ENCODE data around the gene DENND4A.

DENND4A gene

DNA sequence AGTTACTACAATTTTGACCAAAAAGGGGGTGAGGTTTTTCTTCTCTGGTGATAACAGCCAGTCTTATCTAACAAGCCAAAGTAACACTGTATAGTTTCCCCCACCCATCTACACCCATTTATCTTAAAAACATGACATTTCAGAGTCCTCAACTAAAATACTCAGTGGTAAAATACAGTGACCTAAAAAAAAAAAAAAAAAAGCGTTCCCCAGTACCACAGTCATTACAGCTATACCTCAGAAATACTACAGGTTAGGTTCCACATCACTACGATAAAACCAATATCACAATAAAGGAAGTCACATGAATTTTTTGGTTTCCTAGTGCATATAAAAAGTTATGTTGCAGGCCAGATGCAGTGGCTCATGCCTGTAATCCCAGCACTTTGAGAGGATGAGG lies 13.8 kb downstream of the DENND4A start:
- H3K27me3 ChIP-seq (ENCODE audit: control insufficient read depth, low read length): no peaks in the 10 kb centered on the region
- peak overlapping the region; percentile 26 for H3K4me3 ChIP-seq (ENCODE audit: low read length)
- H3K36me3 ChIP-seq (ENCODE audit: control insufficient read depth, low read length): peaks cover 31% of the 10 kb centered on the region
- H4K20me1 ChIP-seq (ENCODE audit: control insufficient read depth, insufficient read depth, low read depth, low read length): peaks cover 4% of the 10 kb centered on the region; the same call in 1 of the 2 replicates
- H3K79me2 ChIP-seq (ENCODE audit: control insufficient read depth, low read length): peaks cover 99% of the 10 kb centered on the region
- H3K9me3 ChIP-seq (ENCODE audit: control insufficient read depth, insufficient read depth, low read length): no peaks in the 10 kb centered on the region
- no peaks in the 10 kb centered on the region for H3K9me2 ChIP-seq (replicated peaks; ENCODE audit: control insufficient read depth, low read length)
- H3K27ac ChIP-seq (ENCODE audit: low read depth, low read length): peak overlapping the region; percentile 69
- H3K4me1 ChIP-seq (ENCODE audit: control insufficient read depth, low read length): peaks cover 97% of the 10 kb centered on the region
- peaks cover 15% of the 10 kb centered on the region for H3F3A ChIP-seq (ENCODE audit: control insufficient read depth, insufficient read depth)
- H3K4me2 ChIP-seq (ENCODE audit: low read length): peak overlapping the region; percentile 74
- TF ChIP-seq EZH2phosphoT487 (IDR thresholded peaks at IDR 0.05; ENCODE audit: borderline replicate concordance, low read length): no peak
- TF ChIP-seq, protein P1, sequence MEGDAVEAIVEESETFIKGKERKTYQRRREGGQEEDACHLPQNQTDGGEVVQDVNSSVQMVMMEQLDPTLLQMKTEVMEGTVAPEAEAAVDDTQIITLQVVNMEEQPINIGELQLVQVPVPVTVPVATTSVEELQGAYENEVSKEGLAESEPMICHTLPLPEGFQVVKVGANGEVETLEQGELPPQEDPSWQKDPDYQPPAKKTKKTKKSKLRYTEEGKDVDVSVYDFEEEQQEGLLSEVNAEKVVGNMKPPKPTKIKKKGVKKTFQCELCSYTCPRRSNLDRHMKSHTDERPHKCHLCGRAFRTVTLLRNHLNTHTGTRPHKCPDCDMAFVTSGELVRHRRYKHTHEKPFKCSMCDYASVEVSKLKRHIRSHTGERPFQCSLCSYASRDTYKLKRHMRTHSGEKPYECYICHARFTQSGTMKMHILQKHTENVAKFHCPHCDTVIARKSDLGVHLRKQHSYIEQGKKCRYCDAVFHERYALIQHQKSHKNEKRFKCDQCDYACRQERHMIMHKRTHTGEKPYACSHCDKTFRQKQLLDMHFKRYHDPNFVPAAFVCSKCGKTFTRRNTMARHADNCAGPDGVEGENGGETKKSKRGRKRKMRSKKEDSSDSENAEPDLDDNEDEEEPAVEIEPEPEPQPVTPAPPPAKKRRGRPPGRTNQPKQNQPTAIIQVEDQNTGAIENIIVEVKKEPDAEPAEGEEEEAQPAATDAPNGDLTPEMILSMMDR (IDR thresholded peaks at IDR 0.05; ENCODE audit: low read depth, low read length, poor library complexity, severe bottlenecking): no peak

DNA sequence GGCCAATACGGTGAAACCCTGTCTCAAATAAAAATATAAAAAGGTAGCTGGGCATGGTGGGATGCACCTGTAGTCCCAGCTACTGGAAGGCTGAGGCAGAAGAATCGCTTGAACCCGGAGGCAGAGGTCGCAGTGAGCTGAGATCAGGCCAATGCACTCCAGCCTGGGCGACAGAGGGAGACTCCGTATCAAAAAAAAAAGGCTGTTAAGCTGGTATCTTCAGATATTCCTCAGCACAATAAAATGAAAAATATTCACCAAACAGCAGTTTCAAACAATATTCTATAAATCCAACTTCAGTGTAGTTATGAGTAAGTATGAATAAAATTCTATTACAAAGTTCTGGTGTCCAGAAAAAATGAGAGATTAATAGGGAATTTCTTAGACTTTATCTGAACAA lies 14.2 kb downstream of the DENND4A start:
- TF ChIP-seq EZH2phosphoT487 (IDR thresholded peaks at IDR 0.05; ENCODE audit: borderline replicate concordance, low read length): no peak
- TF ChIP-seq, protein P1 (IDR thresholded peaks at IDR 0.05; ENCODE audit: low read depth, low read length, poor library complexity, severe bottlenecking): no peak
- H3F3A ChIP-seq (ENCODE audit: control insufficient read depth, insufficient read depth): peaks cover 19% of the 10 kb centered on the region
- peaks cover 32% of the 10 kb centered on the region for H3K36me3 ChIP-seq (ENCODE audit: control insufficient read depth, low read length)
- H3K9me3 ChIP-seq (ENCODE audit: control insufficient read depth, insufficient read depth, low read length): no peaks in the 10 kb centered on the region
- peaks cover 99% of the 10 kb centered on the region for H3K79me2 ChIP-seq (ENCODE audit: control insufficient read depth, low read length)
- peaks cover 98% of the 10 kb centered on the region for H3K4me1 ChIP-seq (ENCODE audit: control insufficient read depth, low read length)
- peak overlapping the region; percentile 63 for H3K4me3 ChIP-seq (ENCODE audit: low read length)
- H3K27me3 ChIP-seq (ENCODE audit: control insufficient read depth, low read length): no peaks in the 10 kb centered on the region
- H3K9me2 ChIP-seq (replicated peaks; ENCODE audit: control insufficient read depth, low read length): no peaks in the 10 kb centered on the region
- peak overlapping the region; percentile 74 for H3K4me2 ChIP-seq (ENCODE audit: low read length)
- peaks cover 4% of the 10 kb centered on the region; the same call in 1 of the 2 replicates for H4K20me1 ChIP-seq (ENCODE audit: control insufficient read depth, insufficient read depth, low read depth, low read length)
- peak overlapping the region; percentile 69 for H3K27ac ChIP-seq (ENCODE audit: low read depth, low read length)

DNA sequence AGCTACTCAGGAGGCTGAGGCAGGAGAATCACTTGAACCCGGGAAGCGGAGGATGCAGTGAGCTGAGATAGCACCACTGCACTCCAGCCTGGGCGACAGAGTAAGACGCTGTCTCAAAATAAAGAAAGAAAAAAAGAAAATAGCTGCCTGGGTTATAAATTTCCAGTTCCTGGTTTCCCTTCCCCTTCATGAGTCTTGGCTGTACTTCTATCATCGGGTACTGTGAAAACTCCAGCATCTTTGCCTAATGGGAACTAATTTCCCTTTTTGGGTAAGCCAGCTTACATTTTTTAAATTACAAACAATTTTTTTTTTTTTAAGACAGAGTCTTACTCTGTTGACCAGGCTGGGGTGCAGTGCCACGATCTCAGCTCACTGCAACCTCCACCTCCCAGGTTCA lies 15.0 kb downstream of the DENND4A start:
- Histone ChIP-seq H4K20me1 (ENCODE audit: control insufficient read depth, insufficient read depth, low read depth, low read length) (peaks cover 4% of the 10 kb centered on the region; the same call in 1 of the 2 replicates), H3K4me3 (ENCODE audit: low read length) (peak overlapping the region; percentile 63), H3K36me3 (ENCODE audit: control insufficient read depth, low read length) (peaks cover 30% of the 10 kb centered on the region), H3K9me3 (ENCODE audit: control insufficient read depth, insufficient read depth, low read length) (no peaks in the 10 kb centered on the region), H3K4me2 (ENCODE audit: low read length) (peak overlapping the region; percentile 74), H3K79me2 (ENCODE audit: control insufficient read depth, low read length) (peaks cover 99% of the 10 kb centered on the region), H3K27me3 (ENCODE audit: control insufficient read depth, low read length) (no peaks in the 10 kb centered on the region), H3K9me2 (replicated peaks; ENCODE audit: control insufficient read depth, low read length) (no peaks in the 10 kb centered on the region), H3F3A (ENCODE audit: control insufficient read depth, insufficient read depth) (peaks cover 20% of the 10 kb centered on the region), H3K27ac (ENCODE audit: low read depth, low read length) (peak overlapping the region; percentile 69), H3K4me1 (ENCODE audit: control insufficient read depth, low read length) (peaks cover 98% of the 10 kb centered on the region)
- TF ChIP-seq EZH2phosphoT487 (IDR thresholded peaks at IDR 0.05; ENCODE audit: borderline replicate concordance, low read length): no peak

DNA sequence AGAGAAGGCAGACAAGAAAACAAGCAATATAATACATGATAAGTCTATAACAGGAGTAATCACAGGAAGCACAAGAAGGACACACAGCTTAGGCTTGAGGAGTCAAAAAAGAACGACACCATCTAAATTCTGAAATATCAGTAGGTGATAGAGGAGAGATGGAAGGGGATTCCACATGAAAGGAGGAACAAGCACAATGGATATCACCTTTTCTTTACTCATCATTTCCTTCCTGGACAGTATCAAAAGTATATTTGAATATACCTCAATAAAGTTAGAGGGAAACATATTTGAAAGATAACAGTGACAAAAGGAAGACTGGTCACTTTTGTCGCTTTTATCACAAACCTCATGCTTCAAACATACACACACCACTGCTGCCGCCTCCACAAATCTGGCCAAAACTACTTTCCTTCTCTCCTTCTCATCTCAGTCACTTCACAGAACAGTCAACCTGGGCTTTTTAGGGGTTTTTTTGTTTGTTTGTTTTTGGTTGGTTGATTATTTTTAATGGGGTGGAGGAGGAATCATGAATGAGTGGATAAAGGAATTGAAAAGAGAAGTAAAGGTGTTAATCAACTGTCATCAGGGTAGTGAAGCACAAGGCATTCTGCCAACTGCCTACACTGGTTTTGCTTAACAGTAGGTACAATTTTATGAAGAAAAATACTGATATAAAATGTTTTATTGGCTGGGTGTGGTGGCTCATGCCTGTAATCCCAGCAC lies 18.5 kb downstream of the DENND4A start:
- peaks cover 98% of the 10 kb centered on the region for H3K4me1 ChIP-seq (ENCODE audit: control insufficient read depth, low read length)
- H3K36me3 ChIP-seq (ENCODE audit: control insufficient read depth, low read length): peaks cover 28% of the 10 kb centered on the region
- peak overlapping the region; percentile 8 for H3K4me3 ChIP-seq (ENCODE audit: low read length)
- H3K79me2 ChIP-seq (ENCODE audit: control insufficient read depth, low read length): peaks cover 99% of the 10 kb centered on the region
- TF ChIP-seq, protein P1 (IDR thresholded peaks at IDR 0.05; ENCODE audit: low read depth, low read length, poor library complexity, severe bottlenecking): no peak
- TF ChIP-seq EZH2phosphoT487 (IDR thresholded peaks at IDR 0.05; ENCODE audit: borderline replicate concordance, low read length): no peak
- peak overlapping the region; percentile 39 for H3K4me2 ChIP-seq (ENCODE audit: low read length)
- H3K9me2 ChIP-seq (replicated peaks; ENCODE audit: control insufficient read depth, low read length): no peaks in the 10 kb centered on the region
- H3K27ac ChIP-seq (ENCODE audit: low read depth, low read length): peak overlapping the region; percentile 62
- H4K20me1 ChIP-seq (ENCODE audit: control insufficient read depth, insufficient read depth, low read depth, low read length): peaks cover 4% of the 10 kb centered on the region; the same call in 1 of the 2 replicates
- H3K27me3 ChIP-seq (ENCODE audit: control insufficient read depth, low read length): no peaks in the 10 kb centered on the region
- no peaks in the 10 kb centered on the region for H3K9me3 ChIP-seq (ENCODE audit: control insufficient read depth, insufficient read depth, low read length)
- H3F3A ChIP-seq (ENCODE audit: control insufficient read depth, insufficient read depth): peaks cover 24% of the 10 kb centered on the region
